Measurements from ENCODE around the gene CALML3. TPM values are rescaled to one million over a fixed set of nuclear protein-coding genes. Genes with fewer than 3 reads are reported as not detected.

Gene CALML3
- total and polyA plus RNA-seq, 2 of the 8 experiments (the other 6 are each of a cell fraction or from before 2014, with no cell fraction given) = not detected

DNA sequence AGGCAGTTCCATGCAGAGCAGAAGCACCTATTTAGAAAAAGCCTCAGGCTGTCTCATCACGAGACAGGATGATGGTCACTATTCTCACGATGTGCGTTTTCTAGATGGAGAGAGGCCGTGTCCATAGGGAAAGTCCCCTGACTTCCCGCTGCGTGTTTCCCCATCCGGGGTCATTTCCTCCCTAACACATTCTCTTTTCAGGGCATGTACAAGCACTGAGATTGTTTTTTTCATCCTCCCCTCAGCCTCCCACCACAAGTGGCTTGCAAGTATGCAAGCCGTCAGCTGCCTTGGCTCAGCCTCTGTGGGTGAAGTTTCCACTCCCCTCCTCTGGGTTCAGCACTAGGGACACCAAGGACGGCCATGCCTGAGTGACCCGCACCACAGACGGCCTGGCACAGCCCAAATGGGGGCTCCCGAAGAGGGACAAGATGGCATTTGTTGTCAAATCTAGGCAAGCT is 22.7 kb upstream of the CALML3 start:
- Histone ChIP-seq H3K79me1 (ENCODE audit: low read depth, low read length) (no peaks in the 10 kb centered on the region), H3K27me3 (replicated peaks in 1 of 4; ENCODE audit: control insufficient read depth in 3 of 4, extremely low read depth in 1 of 4, insufficient read depth in 3 of 4, low read length in 3 of 4) (no peaks in the 10 kb centered on the region), H2BK20ac (ENCODE audit: low read length) (no peak overlapping the region), H2BK12ac (ENCODE audit: low read depth, low read length) (no peak overlapping the region; the same call in 1 of the 2 replicates), H3K56ac (replicated peaks; ENCODE audit: insufficient read length, low read depth, low read length) (no peak overlapping the region), H3K4me3 (ENCODE audit: extremely low read depth in 1 of 4, insufficient read depth in 2 of 4, low read depth in 3 of 4, low read length in 4 of 4) (no peak overlapping the region), H3K23me2 (ENCODE audit: low read depth, low read length) (peaks cover 11% of the 10 kb centered on the region; the same call in 1 of the 2 replicates), H3K14ac (ENCODE audit: insufficient read length) (no peak overlapping the region), H3K9me3 (ENCODE audit: insufficient read depth in 2 of 2, low read depth in 1 of 2, low read length in 1 of 2) (no peaks in the 10 kb centered on the region), H3K27ac (ENCODE audit: low read depth, low read length) (no peak overlapping the region), H3K4ac (replicated peaks; ENCODE audit: insufficient read length, low read depth, low read length) (no peak overlapping the region), H2BK15ac (ENCODE audit: low read length) (no peak overlapping the region), H2BK5ac (ENCODE audit: low read depth, low read length) (no peak overlapping the region), H2AFZ (ENCODE audit: low read length) (no peak overlapping the region), H4K91ac (replicated peaks; ENCODE audit: insufficient read length, low read length) (no peak overlapping the region), H4K5ac (ENCODE audit: insufficient read length, low read depth, low read length) (no peak overlapping the region), H3K18ac (ENCODE audit: extremely low read depth, low read length) (no peak overlapping the region), H3K79me2 (ENCODE audit: control insufficient read depth in 1 of 2, insufficient read depth in 2 of 2, low read length in 2 of 2) (no peaks in the 10 kb centered on the region), H4K20me1 (replicated peaks in 1 of 2; ENCODE audit: control insufficient read depth in 1 of 2, insufficient read depth in 2 of 2, low read length in 2 of 2) (peaks cover 0 to 3% of the 10 kb centered on the region in 2 experiments), H3K23ac (ENCODE audit: insufficient read length) (no peak overlapping the region), H3K36me3 (ENCODE audit: control insufficient read depth in 2 of 4, insufficient read depth in 4 of 4, low read length in 3 of 4) (no peaks in the 10 kb centered on the region), H4K8ac (ENCODE audit: extremely low read depth, insufficient read depth, low read length) (no peak overlapping the region), H3K4me2 (ENCODE audit: insufficient read depth in 1 of 2, low read depth in 2 of 2, low read length in 2 of 2) (no peak overlapping the region), H3K9ac (replicated peaks in 1 of 4; ENCODE audit: extremely low read depth in 1 of 4, low read depth in 3 of 4, low read length in 3 of 4) (no peak overlapping the region), H2BK120ac (replicated peaks; ENCODE audit: low read depth, low read length) (no peak overlapping the region), H2AK5ac (ENCODE audit: low read depth, low read length) (no peak overlapping the region), H3K4me1 (replicated peaks in 1 of 4; ENCODE audit: control insufficient read depth in 3 of 4, insufficient read depth in 4 of 4, low read length in 3 of 4) (no peaks in the 10 kb centered on the region)
- FAIRE-seq (no peak), DNase-seq (ENCODE audit: low read depth in 1 of 2, low spot score in 2 of 2) (no peak)
- CTCF ChIA-PET (ENCODE audit: partially characterized antibody) = interaction anchor here (1.3 to 4.7 kb wide), 5 partner anchors 8 to 687 kb away, joined by 3 to 28 read pairs (median 6); no protein-coding TSS in a partner anchor
- POLR2A ChIA-PET (ENCODE audit: partially characterized antibody) = interaction anchor here (0.8 to 1.8 kb wide), 2 partner anchors 13 to 26 kb away, joined by 4 read pairs; no protein-coding TSS in a partner anchor
- WGBS, 2 experiments (ENCODE audit: extremely low coverage in 1 of 2, insufficient coverage in 1 of 2, insufficient read length in 1 of 2, insufficient replicate concordance in 2 of 2, low coverage in 1 of 2, low lambda C conversion rate in 2 of 2, missing lambda C conversion rate in 1 of 2) = 93% methylated on average over 12 of the region's 12 CpGs; no CpG with 5 or more reads in 1 of the 2 experiments

All from H1 (cell line).